Measurements from ENCODE around the gene PIP5K1B. TPM values are rescaled to one million over a fixed set of nuclear protein-coding genes. Genes with fewer than 3 reads are reported as not detected.

The PIP5K1B gene
- total RNA-seq, 2 experiments from 2014 or later, result 3.8 to 10.7 TPM

DNA sequence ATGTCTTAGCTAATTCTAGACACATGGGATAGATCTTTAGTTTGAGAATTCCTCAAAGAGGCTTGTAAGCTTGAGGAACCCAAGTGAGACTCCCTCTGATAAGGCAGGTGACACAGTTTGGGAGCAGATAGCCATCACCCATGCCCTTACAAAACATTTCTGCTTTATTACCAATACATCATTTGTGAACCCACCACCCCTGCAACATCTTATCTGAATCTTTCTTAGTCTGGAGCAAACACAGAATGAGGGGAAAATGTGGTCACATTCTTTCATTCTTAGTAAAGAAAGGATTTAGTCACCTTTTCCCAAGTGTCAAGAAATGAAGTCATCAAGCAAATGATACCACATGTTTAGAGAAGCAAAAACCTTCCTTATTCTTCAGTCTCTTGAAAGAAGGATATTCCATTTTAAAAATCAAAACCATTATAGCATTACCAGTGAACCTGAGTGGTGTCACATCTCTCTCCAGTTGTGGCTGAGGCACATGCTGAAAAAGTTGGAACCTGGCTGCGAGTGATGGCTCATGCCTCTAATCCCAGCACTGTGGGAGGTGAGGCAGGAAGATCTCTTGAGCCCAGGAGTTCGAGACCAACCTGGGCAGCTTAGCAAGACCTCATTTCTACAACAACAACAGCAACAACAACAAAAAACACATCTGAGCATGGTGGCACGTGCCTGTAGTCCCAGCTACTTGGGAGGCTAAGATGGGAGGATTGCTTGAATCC, 243.0 kb downstream of the PIP5K1B start:
- intact Hi-C loops (cut with micrococcal nuclease; ENCODE audit: unreplicated experiment), result loop anchor here (2.0 kb wide), 5 partner anchors 51 to 305 kb away; partner anchors contain the start of gene PIP5K1B
- Histone ChIP-seq H3K9me3 (ENCODE audit: low read length) (no peaks in the 10 kb centered on the region), H3K4me2 (ENCODE audit: low read length) (no peak overlapping the region), H3K36me3 (ENCODE audit: insufficient read depth, low read length) (no peaks in the 10 kb centered on the region), H3K4me3 (ENCODE audit: low read depth, low read length, poor library complexity, severe bottlenecking) (no peak overlapping the region), H3K27ac (ENCODE audit: low read depth, low read length, poor library complexity, severe bottlenecking) (no peak overlapping the region), H3K4me1 (ENCODE audit: insufficient read depth, low read length, poor library complexity, severe bottlenecking) (peaks cover 63% of the 10 kb centered on the region), H3K79me2 (ENCODE audit: insufficient read depth, low read depth, low read length) (no peaks in the 10 kb centered on the region), H2AFZ (ENCODE audit: low read length) (no peak overlapping the region), H3K9me2 (ENCODE audit: insufficient read depth, low read length) (no peaks in the 10 kb centered on the region), H4K20me1 (ENCODE audit: insufficient read depth, low read length) (no peaks in the 10 kb centered on the region)
- TF ChIP-seq, protein P1, sequence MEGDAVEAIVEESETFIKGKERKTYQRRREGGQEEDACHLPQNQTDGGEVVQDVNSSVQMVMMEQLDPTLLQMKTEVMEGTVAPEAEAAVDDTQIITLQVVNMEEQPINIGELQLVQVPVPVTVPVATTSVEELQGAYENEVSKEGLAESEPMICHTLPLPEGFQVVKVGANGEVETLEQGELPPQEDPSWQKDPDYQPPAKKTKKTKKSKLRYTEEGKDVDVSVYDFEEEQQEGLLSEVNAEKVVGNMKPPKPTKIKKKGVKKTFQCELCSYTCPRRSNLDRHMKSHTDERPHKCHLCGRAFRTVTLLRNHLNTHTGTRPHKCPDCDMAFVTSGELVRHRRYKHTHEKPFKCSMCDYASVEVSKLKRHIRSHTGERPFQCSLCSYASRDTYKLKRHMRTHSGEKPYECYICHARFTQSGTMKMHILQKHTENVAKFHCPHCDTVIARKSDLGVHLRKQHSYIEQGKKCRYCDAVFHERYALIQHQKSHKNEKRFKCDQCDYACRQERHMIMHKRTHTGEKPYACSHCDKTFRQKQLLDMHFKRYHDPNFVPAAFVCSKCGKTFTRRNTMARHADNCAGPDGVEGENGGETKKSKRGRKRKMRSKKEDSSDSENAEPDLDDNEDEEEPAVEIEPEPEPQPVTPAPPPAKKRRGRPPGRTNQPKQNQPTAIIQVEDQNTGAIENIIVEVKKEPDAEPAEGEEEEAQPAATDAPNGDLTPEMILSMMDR (conservative IDR thresholded peaks at IDR 0.05; ENCODE audit: low read length), result no peak
- TF ChIP-seq EZH2phosphoT487 (IDR thresholded peaks at IDR 0.05; ENCODE audit: borderline replicate concordance, low read depth, low read length), result no peak
- no peak for DNase-seq (ENCODE audit: low spot score)
- ChIA-PET CTCF (ENCODE audit: unreplicated experiment) (no interaction called here), POLR2A (interaction anchor here (0.6 to 1.2 kb wide), 5 partner anchors 22 to 308 kb away, joined by 3 to 4 read pairs (median 3); no protein-coding TSS in a partner anchor)
- no TSS peak for BruUV-seq (replicated peaks)

DNA sequence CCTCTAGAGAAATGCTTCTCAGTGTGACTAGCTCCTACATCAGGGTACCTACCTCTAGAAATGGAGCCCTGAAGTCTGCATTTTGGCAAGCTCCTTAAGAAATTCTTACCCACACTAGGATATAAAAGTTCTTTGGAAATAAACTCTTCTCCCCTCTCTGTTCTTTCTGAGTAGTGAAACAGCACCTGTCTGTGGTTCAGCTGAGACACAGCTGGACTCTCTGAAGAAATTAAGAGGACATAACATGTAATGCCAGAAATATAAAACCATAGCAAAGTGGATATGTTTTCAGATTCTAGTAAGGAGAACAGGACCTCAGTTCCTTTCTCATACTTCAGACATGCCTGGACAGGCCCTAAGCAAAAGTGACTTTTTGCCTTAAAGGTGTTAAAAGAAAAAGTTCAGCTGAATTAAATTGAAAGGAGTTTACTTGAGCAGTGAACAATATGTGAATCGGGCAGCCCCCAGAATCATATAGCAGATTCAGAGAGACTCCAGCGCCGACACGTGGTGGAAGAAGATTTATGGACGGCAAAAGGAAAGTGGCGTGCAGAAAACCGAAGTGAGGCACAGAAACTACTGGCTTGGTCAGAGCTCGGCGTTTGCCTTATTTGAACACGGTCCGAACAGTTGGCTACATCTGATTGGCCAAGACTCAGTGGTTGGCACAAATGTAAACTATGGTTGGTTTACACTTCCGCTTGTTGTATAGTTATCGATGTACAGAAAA, 244.4 kb downstream of the PIP5K1B start:
- intact Hi-C loops (cut with micrococcal nuclease; ENCODE audit: unreplicated experiment), result loop anchor here (1.0 to 2.0 kb wide), 6 partner anchors 49 to 365 kb away; partner anchors contain the start of gene PIP5K1B
- CTCF ChIA-PET (ENCODE audit: unreplicated experiment), result interaction anchor here (0.6 to 1.8 kb wide), 5 partner anchors 18 to 372 kb away, joined by 3 to 5 read pairs (median 3); a partner anchor contains a TSS
- Histone ChIP-seq H3K4me3 (ENCODE audit: low read depth, low read length, poor library complexity, severe bottlenecking) (no peak overlapping the region), H3K4me2 (ENCODE audit: low read length) (peak overlapping the region; percentile 41), H3K9me2 (ENCODE audit: insufficient read depth, low read length) (no peaks in the 10 kb centered on the region), H3K36me3 (ENCODE audit: insufficient read depth, low read length) (no peaks in the 10 kb centered on the region), H3K9me3 (ENCODE audit: low read length) (no peaks in the 10 kb centered on the region), H2AFZ (ENCODE audit: low read length) (peak overlapping the region; percentile 69), H3K27ac (ENCODE audit: low read depth, low read length, poor library complexity, severe bottlenecking) (peak overlapping the region; percentile 39), H4K20me1 (ENCODE audit: insufficient read depth, low read length) (no peaks in the 10 kb centered on the region), H3K4me1 (ENCODE audit: insufficient read depth, low read length, poor library complexity, severe bottlenecking) (peaks cover 63% of the 10 kb centered on the region), H3K79me2 (ENCODE audit: insufficient read depth, low read depth, low read length) (no peaks in the 10 kb centered on the region)
- POLR2A ChIA-PET, result interaction anchor here (0.6 to 2.0 kb wide), 6 partner anchors 8 to 398 kb away, joined by 3 to 6 read pairs (median 4); no protein-coding TSS in a partner anchor
- BruUV-seq (replicated peaks), result no TSS peak
- peak; percentile 76 for DNase-seq (ENCODE audit: low spot score)
- no peak for TF ChIP-seq EZH2phosphoT487 (IDR thresholded peaks at IDR 0.05; ENCODE audit: borderline replicate concordance, low read depth, low read length)
- TF ChIP-seq, protein P1 (conservative IDR thresholded peaks at IDR 0.05; ENCODE audit: low read length), result peak; percentile 78

Measured in OCI-LY7 (cell line).